ENCODE data around the gene DCST1. TPM values are rescaled to one million over a fixed set of nuclear protein-coding genes. Genes with fewer than 3 reads are reported as not detected.
A peak's percentile ranks its signal among the peaks of the same experiment; 100 is the strongest.

Gene DCST1
- polyA plus RNA-seq, 1 experiment, result not detected

DNA sequence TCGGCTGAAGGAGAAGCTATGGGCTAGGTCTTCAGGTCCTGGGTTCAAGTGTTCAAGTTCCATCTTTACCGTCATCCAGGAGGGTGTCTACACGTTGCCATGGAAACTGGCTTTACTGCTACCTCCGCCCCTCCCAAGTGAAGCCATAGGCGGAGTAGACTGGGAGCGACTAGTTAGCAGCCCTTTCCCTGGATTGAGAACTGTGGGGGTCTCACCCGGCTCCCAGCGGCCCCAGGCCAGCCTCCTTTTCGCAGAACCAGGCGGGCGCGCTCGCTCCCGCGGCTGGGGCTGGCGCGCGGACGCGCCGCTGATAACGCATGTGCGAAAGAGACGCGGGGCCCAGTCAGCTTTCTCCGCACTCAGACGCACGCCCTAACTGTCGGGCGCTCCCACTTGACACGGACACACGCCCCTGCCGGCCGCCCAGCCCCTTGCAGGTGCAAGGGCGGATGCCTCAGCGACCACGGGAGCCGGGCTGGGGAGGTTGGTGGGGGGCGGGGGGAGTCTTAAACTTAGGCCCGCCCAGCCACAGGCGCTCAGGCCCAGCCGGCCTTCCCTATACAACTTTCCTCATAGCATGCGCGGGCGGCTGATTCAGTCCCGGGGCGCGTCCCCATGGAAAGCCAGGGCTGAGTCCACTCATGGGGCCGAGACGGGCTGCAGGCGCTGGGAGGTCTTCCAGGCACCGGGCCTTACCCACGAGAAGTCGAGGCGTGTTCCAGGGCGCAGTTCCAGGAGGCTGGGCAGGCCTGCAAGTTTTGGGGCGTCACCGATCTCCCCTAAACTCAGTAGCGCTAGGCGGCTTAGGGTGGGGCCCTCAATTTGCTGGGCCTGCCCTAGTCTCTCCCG lies 37.3 kb downstream of the DCST1 start:
- TF ChIP-seq CTCF (IDR thresholded peaks at IDR 0.05; ENCODE audit: low read depth, low read length), result peak; percentile 37; the same call in 1 of the 2 replicates
- ChIA-PET POLR2A (no interaction called here), CTCF (interaction anchor here (1.0 kb wide), 3 partner anchors 10 to 27 kb away, joined by 3 to 6 read pairs (median 4); no protein-coding TSS in a partner anchor)
- no peaks in the 10 kb centered on the region for H3K9me3 ChIP-seq (ENCODE audit: control insufficient read depth, insufficient read depth, low read length)
- no peak overlapping the region for H3K27ac ChIP-seq (ENCODE audit: low read depth, low read length)
- DNase-seq (ENCODE audit: low read depth, low spot score), result no peak
- peak overlapping the region; percentile 46 for H3K4me3 ChIP-seq (ENCODE audit: low read depth, low read length)
- peaks cover 14% of the 10 kb centered on the region for H3K27me3 ChIP-seq (ENCODE audit: control insufficient read depth, insufficient read depth, low read length)

DNA sequence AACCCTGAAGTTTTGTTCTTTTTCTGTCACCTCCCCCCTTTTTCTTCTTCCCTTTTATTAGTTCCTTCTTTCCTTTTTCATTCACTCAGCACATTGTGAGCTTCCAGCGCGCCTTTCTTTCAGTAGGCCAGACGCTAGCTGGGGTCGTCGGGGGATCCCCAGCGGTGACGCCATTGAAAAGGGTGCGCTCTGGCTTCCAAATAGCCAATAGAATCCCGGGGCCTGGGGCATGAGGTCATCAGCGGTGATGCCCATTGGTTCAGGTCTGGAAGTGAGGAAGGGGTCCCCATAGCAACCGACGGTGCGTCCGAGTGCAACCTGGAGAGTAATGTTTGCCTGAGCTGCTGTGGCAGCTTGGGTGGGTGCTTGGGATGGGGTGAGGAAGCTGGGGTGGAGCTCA lies 38.1 kb downstream of the DCST1 start:
- no peak overlapping the region for H3K4me3 ChIP-seq (ENCODE audit: low read depth, low read length)
- peaks cover 16% of the 10 kb centered on the region for H3K27me3 ChIP-seq (ENCODE audit: control insufficient read depth, insufficient read depth, low read length)
- no peak for DNase-seq (ENCODE audit: low read depth, low spot score)
- H3K27ac ChIP-seq (ENCODE audit: low read depth, low read length), result no peak overlapping the region
- ChIA-PET POLR2A (no interaction called here), CTCF (interaction anchor here (0.7 to 1.6 kb wide), 5 partner anchors 10 to 19 kb away, joined by 3 to 4 read pairs (median 3); no protein-coding TSS in a partner anchor)
- TF ChIP-seq CTCF (IDR thresholded peaks at IDR 0.05; ENCODE audit: low read depth, low read length), result no peak
- H3K9me3 ChIP-seq (ENCODE audit: control insufficient read depth, insufficient read depth, low read length), result no peaks in the 10 kb centered on the region

- no peak overlapping the region for H3K4me3 ChIP-seq (ENCODE audit: low read depth, low read length)
- H3K27ac ChIP-seq (ENCODE audit: low read depth, low read length), result no peak overlapping the region
- DNase-seq (ENCODE audit: low read depth, low spot score), result no peak
- H3K9me3 ChIP-seq (ENCODE audit: control insufficient read depth, insufficient read depth, low read length), result no peaks in the 10 kb centered on the region
- TF ChIP-seq CTCF (IDR thresholded peaks at IDR 0.05; ENCODE audit: low read depth, low read length), result no peak
- peaks cover 19% of the 10 kb centered on the region for H3K27me3 ChIP-seq (ENCODE audit: control insufficient read depth, insufficient read depth, low read length)
- POLR2A ChIA-PET, result interaction anchor here (0.6 kb wide), 1 partner anchor 1418 kb away, joined by 7 read pairs; no protein-coding TSS in a partner anchor
- CTCF ChIA-PET, result interaction anchor here (0.6 to 1.6 kb wide), 7 partner anchors 11 to 100 kb away, joined by 3 to 6 read pairs (median 3); partner anchors contain the start of genes ADAM15 and KRTCAP2
Measured at GRCh38 chr1:155072531-155073289, 39.1 kb downstream of the DCST1 start.

DNA sequence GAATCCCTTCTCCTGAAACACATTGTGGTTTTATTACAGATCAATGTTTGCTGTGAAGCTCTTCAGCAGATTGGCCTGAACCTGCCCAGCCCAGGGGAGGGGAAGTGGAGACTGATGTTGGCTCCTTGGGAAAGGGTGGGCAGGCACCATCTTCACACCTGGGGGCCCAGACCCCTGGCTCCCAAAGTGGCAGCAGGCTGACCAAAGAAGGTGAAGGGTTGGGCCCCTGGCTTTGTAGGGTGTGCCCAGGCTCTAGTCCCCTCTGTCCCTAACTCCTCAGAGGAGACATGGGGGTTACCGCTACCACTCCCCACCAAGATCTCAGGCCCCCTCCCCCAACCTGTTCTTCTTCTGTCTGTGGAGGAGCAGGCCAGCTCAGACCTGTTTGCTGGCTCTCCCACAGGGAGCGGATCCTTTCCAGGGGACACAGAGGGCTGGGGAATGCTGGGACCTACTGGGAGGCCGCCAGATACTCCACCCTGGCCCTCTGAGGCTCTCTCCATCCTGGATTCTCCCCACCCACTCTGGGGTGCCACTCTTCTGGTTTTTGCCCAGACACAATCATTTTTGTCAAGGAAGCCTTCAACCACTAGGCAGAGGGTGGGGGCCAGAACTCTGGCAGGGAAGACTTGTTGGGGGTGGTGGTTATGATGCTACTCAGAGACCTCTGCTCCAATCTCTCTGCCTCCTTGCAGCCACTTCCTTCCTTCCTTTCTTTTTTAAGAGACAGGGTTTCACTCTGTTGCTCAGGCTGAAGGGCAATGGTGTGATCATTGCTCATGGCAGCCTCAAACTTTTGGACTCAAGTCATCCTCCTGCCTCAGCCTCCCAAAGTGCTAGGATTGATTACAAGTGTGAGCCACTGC lies 40.0 kb downstream of the DCST1 start:
- TF ChIP-seq CTCF (IDR thresholded peaks at IDR 0.05; ENCODE audit: low read depth, low read length), result no peak
- H3K9me3 ChIP-seq (ENCODE audit: control insufficient read depth, insufficient read depth, low read length), result no peaks in the 10 kb centered on the region
- H3K27me3 ChIP-seq (ENCODE audit: control insufficient read depth, insufficient read depth, low read length), result peaks cover 22% of the 10 kb centered on the region
- DNase-seq (ENCODE audit: low read depth, low spot score), result no peak
- H3K4me3 ChIP-seq (ENCODE audit: low read depth, low read length), result no peak overlapping the region
- ChIA-PET CTCF (interaction anchor here (0.6 to 1.6 kb wide), 6 partner anchors 12 to 99 kb away, joined by 3 to 6 read pairs (median 3); partner anchors contain the start of genes ADAM15 and KRTCAP2), POLR2A (no interaction called here)
- H3K27ac ChIP-seq (ENCODE audit: low read depth, low read length), result no peak overlapping the region
